ENCODE measurements around the gene SLC16A11.

SLC16A11 gene

GRCh38 chr17:7004398-7005253 is 39.3 kb downstream of the SLC16A11 start:
- no peak overlapping the region for H2BK15ac ChIP-seq (replicated peaks; ENCODE audit: low read depth)

GRCh38 chr17:7003745-7004144 is 40.1 kb downstream of the SLC16A11 start:
- Histone ChIP-seq H3K18ac (ENCODE audit: low read length) (no peak overlapping the region), H3K4me2 (ENCODE audit: low read length) (no peak overlapping the region), H4K8ac (ENCODE audit: low read depth, low read length) (no peak overlapping the region), H3K27me3 (ENCODE audit: insufficient read depth, low read length, poor library complexity) (no peaks in the 10 kb centered on the region), H3K79me1 (ENCODE audit: low read length) (peaks cover 2% of the 10 kb centered on the region), H3K27ac (ENCODE audit: low read depth, low read length) (no peak overlapping the region), H3K79me2 (ENCODE audit: control insufficient read depth, insufficient read depth, low read length) (no peaks in the 10 kb centered on the region), H3K56ac (ENCODE audit: low read length) (no peak overlapping the region), H3K23ac (ENCODE audit: low read length) (no peak overlapping the region), H2BK5ac (ENCODE audit: low read length) (no peak overlapping the region), H3K4ac (ENCODE audit: low read depth, low read length) (no peak overlapping the region), H3K4me1 (ENCODE audit: control insufficient read depth, low read depth, low read length) (no peaks in the 10 kb centered on the region), H2BK15ac (replicated peaks; ENCODE audit: low read depth) (no peak overlapping the region), H2BK120ac (ENCODE audit: low read depth, low read length) (no peak overlapping the region), H3K36me3 (ENCODE audit: control insufficient read depth, insufficient read depth, low read length) (peaks cover 3% of the 10 kb centered on the region), H2AK5ac (ENCODE audit: low read length) (no peak overlapping the region), H4K5ac (ENCODE audit: low read length) (no peak overlapping the region), H3K4me3 (ENCODE audit: low read length) (no peak overlapping the region), H3K9ac (ENCODE audit: low read length) (no peak overlapping the region)
- DNase-seq: no peak
- no CpG with 5 or more reads among the region's 2 CpGs for WGBS (ENCODE audit: extremely low coverage, insufficient coverage, low lambda C conversion rate)

More at GRCh38 chr17:7004398-7005253, 39.3 kb downstream of the SLC16A11 start:
- H3K9ac ChIP-seq (ENCODE audit: low read length): no peak overlapping the region
- H3K4me1 ChIP-seq (ENCODE audit: control insufficient read depth, low read depth, low read length): no peaks in the 10 kb centered on the region
- H3K4me3 ChIP-seq (ENCODE audit: low read length): no peak overlapping the region
- peak; percentile 82 for DNase-seq
- H3K79me1 ChIP-seq (ENCODE audit: low read length): peaks cover 3% of the 10 kb centered on the region
- H3K4me2 ChIP-seq (ENCODE audit: low read length): no peak overlapping the region
- no peak overlapping the region for H4K8ac ChIP-seq (ENCODE audit: low read depth, low read length)
- H3K27me3 ChIP-seq (ENCODE audit: insufficient read depth, low read length, poor library complexity): no peaks in the 10 kb centered on the region
- H3K27ac ChIP-seq (ENCODE audit: low read depth, low read length): no peak overlapping the region
- H3K36me3 ChIP-seq (ENCODE audit: control insufficient read depth, insufficient read depth, low read length): peaks cover 3% of the 10 kb centered on the region
- H2BK5ac ChIP-seq (ENCODE audit: low read length): no peak overlapping the region
- no peak overlapping the region for H4K5ac ChIP-seq (ENCODE audit: low read length)
- H2AK5ac ChIP-seq (ENCODE audit: low read length): no peak overlapping the region
- H2BK120ac ChIP-seq (ENCODE audit: low read depth, low read length): no peak overlapping the region
- H3K56ac ChIP-seq (ENCODE audit: low read length): no peak overlapping the region
- H3K18ac ChIP-seq (ENCODE audit: low read length): no peak overlapping the region
- no peak overlapping the region for H3K4ac ChIP-seq (ENCODE audit: low read depth, low read length)
- H3K79me2 ChIP-seq (ENCODE audit: control insufficient read depth, insufficient read depth, low read length): no peaks in the 10 kb centered on the region
- no peak overlapping the region for H3K23ac ChIP-seq (ENCODE audit: low read length)
- WGBS (ENCODE audit: extremely low coverage, insufficient coverage, low lambda C conversion rate): no CpG with 5 or more reads among the region's 2 CpGs

GRCh38 chr17:7002288-7003047 is 41.4 kb downstream of the SLC16A11 start:
- H3K4ac ChIP-seq (ENCODE audit: low read depth, low read length): no peak overlapping the region
- no peak for DNase-seq
- WGBS (ENCODE audit: extremely low coverage, insufficient coverage, low lambda C conversion rate): no CpG with 5 or more reads among the region's 6 CpGs
- no peak overlapping the region for H2BK15ac ChIP-seq (replicated peaks; ENCODE audit: low read depth)
- H3K27me3 ChIP-seq (ENCODE audit: insufficient read depth, low read length, poor library complexity): no peaks in the 10 kb centered on the region
- no peaks in the 10 kb centered on the region for H3K4me1 ChIP-seq (ENCODE audit: control insufficient read depth, low read depth, low read length)
- H3K56ac ChIP-seq (ENCODE audit: low read length): no peak overlapping the region
- H3K36me3 ChIP-seq (ENCODE audit: control insufficient read depth, insufficient read depth, low read length): peaks cover 3% of the 10 kb centered on the region
- no peak overlapping the region for H2AK5ac ChIP-seq (ENCODE audit: low read length)
- H2BK120ac ChIP-seq (ENCODE audit: low read depth, low read length): no peak overlapping the region
- no peak overlapping the region for H3K4me3 ChIP-seq (ENCODE audit: low read length)
- no peak overlapping the region for H3K23ac ChIP-seq (ENCODE audit: low read length)
- H3K18ac ChIP-seq (ENCODE audit: low read length): no peak overlapping the region
- no peak overlapping the region for H3K4me2 ChIP-seq (ENCODE audit: low read length)
- peaks cover 2% of the 10 kb centered on the region for H3K79me1 ChIP-seq (ENCODE audit: low read length)
- no peak overlapping the region for H3K9ac ChIP-seq (ENCODE audit: low read length)
- H4K5ac ChIP-seq (ENCODE audit: low read length): no peak overlapping the region
- no peaks in the 10 kb centered on the region for H3K79me2 ChIP-seq (ENCODE audit: control insufficient read depth, insufficient read depth, low read length)
- no peak overlapping the region for H2BK5ac ChIP-seq (ENCODE audit: low read length)
- no peak overlapping the region for H4K8ac ChIP-seq (ENCODE audit: low read depth, low read length)
- no peak overlapping the region for H3K27ac ChIP-seq (ENCODE audit: low read depth, low read length)

GRCh38 chr17:7001318-7001961 is 42.5 kb downstream of the SLC16A11 start:
- Histone ChIP-seq H3K4me1 (ENCODE audit: control insufficient read depth, low read depth, low read length) (no peaks in the 10 kb centered on the region), H3K36me3 (ENCODE audit: control insufficient read depth, insufficient read depth, low read length) (peaks cover 3% of the 10 kb centered on the region), H3K18ac (ENCODE audit: low read length) (no peak overlapping the region), H3K79me1 (ENCODE audit: low read length) (peaks cover 2% of the 10 kb centered on the region), H3K9ac (ENCODE audit: low read length) (no peak overlapping the region), H2BK15ac (replicated peaks; ENCODE audit: low read depth) (no peak overlapping the region), H3K4ac (ENCODE audit: low read depth, low read length) (no peak overlapping the region), H3K56ac (ENCODE audit: low read length) (no peak overlapping the region), H3K27me3 (ENCODE audit: insufficient read depth, low read length, poor library complexity) (no peaks in the 10 kb centered on the region), H3K4me3 (ENCODE audit: low read length) (no peak overlapping the region), H3K79me2 (ENCODE audit: control insufficient read depth, insufficient read depth, low read length) (no peaks in the 10 kb centered on the region), H4K5ac (ENCODE audit: low read length) (no peak overlapping the region), H3K4me2 (ENCODE audit: low read length) (no peak overlapping the region), H3K23ac (ENCODE audit: low read length) (no peak overlapping the region), H2AK5ac (ENCODE audit: low read length) (no peak overlapping the region), H4K8ac (ENCODE audit: low read depth, low read length) (no peak overlapping the region), H2BK5ac (ENCODE audit: low read length) (no peak overlapping the region), H3K27ac (ENCODE audit: low read depth, low read length) (no peak overlapping the region), H2BK120ac (ENCODE audit: low read depth, low read length) (no peak overlapping the region)
- no CpG with 5 or more reads among the region's 10 CpGs for WGBS (ENCODE audit: extremely low coverage, insufficient coverage, low lambda C conversion rate)
- peak; percentile 40 for DNase-seq

- Histone ChIP-seq H2BK15ac (replicated peaks; ENCODE audit: low read depth) (no peak overlapping the region), H3K36me3 (ENCODE audit: control insufficient read depth, insufficient read depth, low read length) (peaks cover 3% of the 10 kb centered on the region), H3K27ac (ENCODE audit: low read depth, low read length) (no peak overlapping the region), H3K79me2 (ENCODE audit: control insufficient read depth, insufficient read depth, low read length) (no peaks in the 10 kb centered on the region), H3K9ac (ENCODE audit: low read length) (no peak overlapping the region), H2AK5ac (ENCODE audit: low read length) (no peak overlapping the region), H3K4me3 (ENCODE audit: low read length) (no peak overlapping the region), H3K4me1 (ENCODE audit: control insufficient read depth, low read depth, low read length) (no peaks in the 10 kb centered on the region), H3K18ac (ENCODE audit: low read length) (no peak overlapping the region), H2BK5ac (ENCODE audit: low read length) (no peak overlapping the region), H3K4me2 (ENCODE audit: low read length) (no peak overlapping the region), H3K27me3 (ENCODE audit: insufficient read depth, low read length, poor library complexity) (peaks cover 2% of the 10 kb centered on the region), H4K8ac (ENCODE audit: low read depth, low read length) (no peak overlapping the region), H4K5ac (ENCODE audit: low read length) (no peak overlapping the region), H3K23ac (ENCODE audit: low read length) (no peak overlapping the region), H2BK120ac (ENCODE audit: low read depth, low read length) (no peak overlapping the region), H3K4ac (ENCODE audit: low read depth, low read length) (no peak overlapping the region), H3K79me1 (ENCODE audit: low read length) (peaks cover 2% of the 10 kb centered on the region), H3K56ac (ENCODE audit: low read length) (no peak overlapping the region)
- no peak for DNase-seq
- WGBS (ENCODE audit: extremely low coverage, insufficient coverage, low lambda C conversion rate): no CpG with 5 or more reads among the region's 11 CpGs
These were observed 44.9 kb downstream of the SLC16A11 start for GRCh38 chr17:6998855-6999508.
